HEK293T (cell line): ENCODE results near the gene AADACL4.

Source experiments
- CTCF ChIA-PET: fragments of 350-600 bp; formaldehyde crosslinking; extraction: SDS; loops from one replicate; lab custom pipeline; 2021; ENCODE audit warnings: antibody characterized with exemption, inconsistent platforms; lab: Yijun Ruan, JAX
- POLR2A ChIA-PET: fragments of 350-600 bp; formaldehyde crosslinking; extraction: SDS; loops from one replicate; lab custom pipeline; 2020; ENCODE audit warnings: antibody characterized with exemption, inconsistent platforms; lab: Yijun Ruan, JAX
- DNase-seq: peaks from one replicate; pipeline ENCODE4 v3.0.0; 2012; ENCODE audit warnings: mixed read lengths; ENCODE audit errors: extremely low spot score
- ARNT ChIP-seq: fragments of 450-650 bp; IDR thresholded peaks from 2 replicates; pipeline ENCODE4 v1.6.1; 2017; ENCODE audit warnings: mild to moderate bottlenecking
- BHLHE40 ChIP-seq: fragments of 450-650 bp; IDR thresholded peaks from 2 replicates; pipeline ENCODE4 v1.6.1; 2016; ENCODE audit warnings: mild to moderate bottlenecking, moderate library complexity, borderline replicate concordance
- CTBP1 ChIP-seq: fragments of 450-650 bp; IDR thresholded peaks from 2 replicates; pipeline ENCODE4 v1.6.1; 2016; ENCODE audit warnings: borderline replicate concordance
- ELF4 ChIP-seq: fragments of 450-650 bp; IDR thresholded peaks from 2 replicates; pipeline ENCODE4 v1.6.1; 2017; ENCODE audit warnings: antibody characterized with exemption
- FOXA1 ChIP-seq: fragments of 450-650 bp; IDR thresholded peaks from 2 replicates; pipeline ENCODE4 v1.6.1; 2016; ENCODE audit warnings: mild to moderate bottlenecking
- FOXK2 ChIP-seq: fragments of 450-650 bp; IDR thresholded peaks from 2 replicates; pipeline ENCODE4 v1.6.1; 2016; ENCODE audit warnings: mild to moderate bottlenecking
- FOXM1 ChIP-seq: fragments of 450-650 bp; IDR thresholded peaks from 2 replicates; pipeline ENCODE4 v1.6.1; 2017; ENCODE audit warnings: mild to moderate bottlenecking, borderline replicate concordance
- HDGF ChIP-seq: fragments of 450-650 bp; IDR thresholded peaks from 2 replicates; pipeline ENCODE4 v1.6.1; 2017; ENCODE audit warnings: antibody characterized with exemption, borderline replicate concordance
- L3MBTL2 ChIP-seq: fragments of 450-650 bp; conservative IDR thresholded peaks from 2 replicates; pipeline ENCODE4 v1.6.1; 2016; ENCODE audit warnings: mild to moderate bottlenecking
- LEF1 ChIP-seq: fragments of 450-650 bp; IDR thresholded peaks from 2 replicates; pipeline ENCODE4 v1.6.1; 2017; ENCODE audit warnings: mild to moderate bottlenecking, borderline replicate concordance
- NFRKB ChIP-seq: fragments of 450-650 bp; IDR thresholded peaks from 2 replicates; pipeline ENCODE4 v1.6.1; 2016; ENCODE audit warnings: mild to moderate bottlenecking, moderate library complexity
- PKNOX1 ChIP-seq: fragments of 450-650 bp; IDR thresholded peaks from 2 replicates; pipeline ENCODE4 v1.6.1; 2016
- SP1 ChIP-seq: fragments of 450-650 bp; IDR thresholded peaks from 2 replicates; pipeline ENCODE4 v1.6.1; 2017
- SUZ12 ChIP-seq: fragments of 450-650 bp; IDR thresholded peaks from 2 replicates; pipeline ENCODE4 v1.6.1; 2016; ENCODE audit warnings: mild to moderate bottlenecking
- TARDBP ChIP-seq: fragments of 450-650 bp; IDR thresholded peaks from 2 replicates; pipeline ENCODE4 v1.6.1; 2016
- ZNF384 ChIP-seq: fragments of 450-650 bp; IDR thresholded peaks from 2 replicates; pipeline ENCODE4 v1.6.1; 2016

The AADACL4 gene

GRCh38 chr1:12609469-12610003 is 34.3 kb upstream of the AADACL4 start:
- ChIA-PET POLR2A (interaction anchor here (1.4 kb wide), 1 partner anchor 10 kb away, joined by 3 read pairs; no protein-coding TSS in a partner anchor), CTCF (no interaction called here)

GRCh38 chr1:12610305-12610935 is 33.5 kb upstream of the AADACL4 start:
- TF ChIP-seq SP1: no peak
- no peak for TF ChIP-seq TARDBP
- TF ChIP-seq FOXA1: no peak
- no peak for TF ChIP-seq SUZ12
- DNase-seq: no peak
- POLR2A ChIA-PET: interaction anchor here (1.4 kb wide), 1 partner anchor 9 kb away, joined by 3 read pairs; no protein-coding TSS in a partner anchor
- CTCF ChIA-PET: no interaction called here

More at GRCh38 chr1:12609469-12610003, 34.3 kb upstream of the AADACL4 start:
- TF ChIP-seq FOXA1: no peak
- TF ChIP-seq L3MBTL2: no peak
- no peak for TF ChIP-seq PKNOX1
- TF ChIP-seq LEF1: no peak
- no peak for TF ChIP-seq CTBP1
- no peak for DNase-seq

GRCh38 chr1:12610941-12611340 is 32.9 kb upstream of the AADACL4 start:
- ChIA-PET POLR2A (no interaction called here), CTCF (interaction anchor here (0.7 kb wide), 1 partner anchor 12 kb away, joined by 3 read pairs; no protein-coding TSS in a partner anchor)
- TF ChIP-seq CTBP1 (no peak), FOXM1 (no peak), PKNOX1 (no peak), L3MBTL2 (no peak), FOXK2 (no peak), SP1 (no peak), SUZ12 (no peak), BHLHE40 (no peak), HDGF (no peak), TARDBP (no peak), ZNF384 (no peak), ARNT (no peak), ELF4 (no peak), LEF1 (no peak), FOXA1 (no peak), NFRKB (no peak)
- DNase-seq: no peak

DNA sequence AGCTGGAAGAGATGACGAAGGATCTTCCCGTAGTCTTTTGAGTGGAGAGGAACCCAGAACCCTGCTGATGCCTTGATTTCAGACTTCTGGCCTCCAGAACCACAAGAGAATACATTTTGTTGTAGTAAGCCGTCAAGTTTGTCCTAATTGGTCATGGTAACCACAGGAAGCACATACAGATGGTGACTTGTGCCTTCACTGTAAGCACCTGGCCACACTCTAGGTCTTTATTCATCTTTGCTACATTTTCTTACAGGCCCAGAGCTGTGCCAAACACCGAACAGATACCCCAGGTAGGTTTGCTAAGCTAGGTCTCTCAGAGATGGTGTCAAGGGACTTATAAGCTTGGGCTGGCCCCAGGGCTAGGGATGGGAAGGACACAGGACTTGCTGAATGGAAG is 30.7 kb upstream of the AADACL4 start:
- DNase-seq: no peak
- CTCF ChIA-PET: no interaction called here
- TF ChIP-seq TARDBP (no peak), SP1 (no peak), SUZ12 (no peak), FOXK2 (no peak), ELF4 (no peak), HDGF (no peak)
- POLR2A ChIA-PET: no interaction called here

DNA sequence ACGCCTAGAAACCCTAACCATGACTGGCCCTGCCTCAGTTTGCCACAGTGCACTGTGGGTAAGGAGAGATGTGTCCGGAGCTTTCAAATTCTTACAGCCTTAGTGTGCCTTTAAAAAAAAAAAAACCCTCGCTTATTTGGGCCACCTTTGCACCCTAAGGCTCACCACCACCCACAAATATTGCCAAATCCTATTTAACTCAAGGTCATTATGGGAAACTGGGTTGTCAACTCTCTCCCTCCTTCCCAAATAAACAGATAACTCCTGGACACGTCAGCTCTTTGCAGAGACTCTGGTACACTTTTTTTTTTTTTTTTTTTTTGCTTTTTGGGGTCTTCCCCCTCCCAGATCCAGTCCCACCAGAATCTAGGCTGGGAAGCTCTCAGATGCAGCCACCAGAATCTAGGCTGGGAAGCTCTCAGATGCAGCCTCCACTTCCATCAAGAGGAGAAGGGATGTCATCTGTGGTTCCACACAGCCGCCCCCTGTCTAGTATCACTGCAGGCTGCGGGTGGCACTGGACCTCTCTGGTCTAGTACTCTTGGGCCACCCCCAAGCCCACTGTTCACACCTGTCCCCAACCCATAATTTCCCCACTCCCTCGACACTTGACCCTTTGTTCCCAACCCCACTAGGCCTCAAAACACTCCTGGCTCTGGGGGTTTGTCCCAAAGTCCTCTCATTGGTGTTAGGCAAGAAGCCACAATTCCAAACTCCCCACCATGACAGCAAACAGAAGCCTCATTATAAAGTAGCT is 29.3 kb upstream of the AADACL4 start:
- POLR2A ChIA-PET: interaction anchor here (0.9 to 5.1 kb wide), 3 partner anchors 11 to 300 kb away, joined by 3 to 32 read pairs (median 4); no protein-coding TSS in a partner anchor
- TF ChIP-seq SP1 (no peak), FOXA1 (no peak), ARNT (no peak), ZNF384 (no peak), LEF1 (no peak), FOXK2 (no peak), TARDBP (no peak), NFRKB (no peak), PKNOX1 (no peak), CTBP1 (no peak), FOXM1 (no peak), L3MBTL2 (no peak), SUZ12 (no peak), ELF4 (no peak), BHLHE40 (no peak)
- CTCF ChIA-PET: interaction anchor here (2.0 kb wide), 1 partner anchor 13 kb away, joined by 7 read pairs; no protein-coding TSS in a partner anchor
- no peak for DNase-seq
